Stimulated activated CD8-positive, alpha-beta memory T cell treated with anti-CD3 and anti-CD28 coated beads, Interleukin-4, amount 100 ng/mL, for 1 hour (primary cell): Measurements from ENCODE around the gene LHX1.

ENCODE experiments used
- DNase-seq, 2 donors: peaks; one replicate each; pipeline ENCODE4 v3.0.0-alpha.2; 2020; ENCODE audit warnings: low read depth in 2 of 2, low spot score in 1 of 2

Gene LHX1

DNA sequence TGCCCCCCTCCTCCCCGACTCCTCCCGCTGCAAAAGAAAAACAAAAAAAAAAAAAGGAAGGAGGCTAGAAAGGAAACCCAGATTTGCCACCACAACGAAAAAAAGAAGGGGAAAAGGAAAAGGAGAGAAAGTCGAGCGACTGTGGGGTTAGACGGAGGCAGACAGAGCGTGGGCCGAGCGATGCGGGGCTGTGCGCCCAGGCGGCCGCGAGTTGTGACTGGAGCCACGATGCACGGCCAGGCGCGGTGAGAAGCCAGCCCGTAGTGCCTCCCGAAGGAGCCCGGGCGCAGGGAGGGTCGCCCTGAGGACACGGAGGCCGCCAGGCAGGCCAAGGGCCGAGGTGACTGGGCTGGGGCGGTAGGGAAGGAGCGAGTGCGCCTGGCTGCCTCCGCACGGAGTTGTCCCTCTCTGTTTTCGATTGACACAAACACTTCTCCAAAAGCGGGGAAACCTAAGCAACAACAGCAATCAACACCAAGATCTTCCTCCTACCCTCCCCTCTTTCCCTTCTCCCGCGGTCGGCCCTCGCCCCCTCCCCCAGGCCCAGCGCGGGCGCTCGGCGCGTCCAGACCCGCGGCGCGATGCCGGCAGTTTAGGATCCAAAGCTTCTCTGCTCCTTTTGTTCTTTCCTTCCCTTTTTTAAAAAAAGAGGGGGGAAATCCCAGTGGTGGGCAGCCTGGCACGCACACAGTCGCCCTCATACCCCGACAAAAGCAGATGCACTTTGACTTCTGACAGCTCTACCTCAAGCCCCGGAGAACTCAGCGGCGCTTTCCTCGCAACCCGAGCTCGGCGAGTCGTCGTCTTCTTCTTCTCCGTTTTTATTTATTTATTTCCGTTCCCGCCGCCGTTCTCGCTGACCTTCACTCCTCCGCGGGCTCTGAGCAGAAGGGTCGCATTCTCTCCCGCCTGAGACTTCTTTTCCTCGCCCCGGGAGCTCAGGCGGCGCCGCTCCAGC, at the start of gene LHX1:
Gene LHX1 (plus strand): TSS at position 475 of the 958 bp plus-strand sequence. CDS start 723 bp downstream, outside the sequence.
- no peak for DNase-seq

DNA sequence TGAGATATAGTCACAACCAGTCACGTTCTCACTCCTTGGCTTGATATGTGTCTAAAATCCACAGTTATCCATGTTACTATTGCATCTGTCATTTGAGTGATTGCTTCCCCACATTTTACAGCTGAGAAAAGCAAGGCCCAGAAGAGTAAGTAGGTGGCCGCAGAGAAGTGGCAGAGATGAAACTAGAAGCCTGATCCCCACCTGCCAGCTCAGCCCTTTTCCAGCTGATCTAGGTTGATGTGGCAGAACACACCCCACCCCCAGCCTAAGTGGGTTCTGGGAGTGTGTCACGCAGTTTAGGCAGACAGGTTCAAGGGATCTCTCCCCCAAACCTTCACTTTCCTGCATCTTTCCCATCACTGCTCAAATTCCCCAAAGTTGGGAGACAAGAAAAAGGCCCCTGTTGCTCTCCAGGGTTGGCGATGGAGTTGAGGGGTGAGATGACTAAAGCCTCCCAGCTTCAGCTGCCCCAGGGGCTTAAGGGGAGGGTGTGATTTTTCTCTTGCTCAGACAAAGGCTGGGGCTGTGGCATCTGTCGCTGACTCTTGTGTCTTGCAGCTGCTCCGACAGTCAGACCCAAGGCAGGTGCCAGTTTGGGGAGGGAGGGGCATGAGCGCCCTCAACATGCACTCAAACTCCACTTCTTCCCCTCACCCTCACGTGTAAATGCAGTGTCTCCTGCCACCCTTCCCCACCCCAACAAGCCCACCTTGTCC, 48.9 kb upstream of the LHX1 start:
- no peak for DNase-seq

DNA sequence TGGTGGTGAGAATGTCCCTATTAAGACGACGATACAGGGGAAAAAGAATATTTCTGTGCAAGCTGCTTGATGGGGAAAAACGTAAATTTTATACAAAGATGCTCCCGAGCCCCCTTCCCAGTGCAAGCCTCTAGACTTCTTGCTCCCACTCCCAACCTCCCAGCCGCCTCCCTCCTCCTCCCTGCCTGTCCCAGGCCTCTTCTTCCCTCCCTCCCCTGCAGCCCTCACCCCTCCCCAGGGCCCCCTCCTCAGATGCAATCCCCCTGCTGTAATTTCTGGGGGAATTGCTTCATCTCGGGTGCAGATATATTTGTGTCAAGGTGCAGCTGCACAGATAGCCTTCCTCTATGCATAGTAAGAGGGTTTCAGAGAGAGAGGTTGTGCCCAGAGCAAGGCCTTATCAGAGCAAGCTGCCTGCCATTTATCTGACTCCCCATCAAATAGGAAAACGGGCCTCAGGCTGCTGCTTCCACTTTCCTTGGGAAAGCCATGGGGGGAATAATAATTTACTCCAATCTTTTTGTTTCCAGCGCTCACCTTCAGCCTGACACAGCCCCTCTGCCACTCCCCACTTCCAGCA, 47.4 kb upstream of the LHX1 start:
- DNase-seq = no peak

DNA sequence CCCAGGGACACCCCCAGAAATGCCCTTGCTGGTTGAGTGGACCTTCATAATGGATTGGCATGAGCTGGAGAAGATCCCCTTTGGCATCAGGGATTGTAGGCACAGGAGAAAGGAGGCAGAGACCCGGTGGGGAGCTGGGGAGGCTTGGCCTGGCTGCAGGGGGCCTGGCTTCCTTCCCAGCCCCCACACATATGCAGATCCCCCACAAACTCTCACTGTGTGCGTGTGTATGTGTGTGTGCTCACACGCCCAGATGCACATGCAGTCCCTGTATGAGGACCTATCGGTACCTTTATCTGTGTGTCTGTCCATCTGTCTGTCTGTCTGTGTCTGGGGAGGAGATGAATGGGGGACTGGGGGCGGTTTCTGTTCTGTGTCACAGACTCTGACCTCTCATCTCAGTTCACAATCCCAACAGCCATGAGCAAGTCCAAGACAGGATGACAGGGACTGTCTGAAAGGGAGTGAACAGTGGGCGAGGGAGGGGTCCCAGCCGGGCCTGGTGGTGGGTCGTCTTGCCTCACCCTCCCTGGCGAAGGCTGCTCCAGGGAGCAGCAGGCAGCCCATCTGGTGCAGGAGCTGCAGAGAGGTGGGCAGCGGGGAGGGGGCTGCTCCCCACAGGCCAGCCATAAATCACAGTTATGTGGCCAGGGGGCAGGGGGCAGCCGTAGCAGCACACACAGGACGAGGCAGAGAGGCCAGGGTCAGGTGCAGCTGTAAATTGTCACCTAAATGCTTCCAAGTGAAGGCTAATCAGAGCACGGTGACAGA, 46.7 kb upstream of the LHX1 start:
- DNase-seq = no peak

DNA sequence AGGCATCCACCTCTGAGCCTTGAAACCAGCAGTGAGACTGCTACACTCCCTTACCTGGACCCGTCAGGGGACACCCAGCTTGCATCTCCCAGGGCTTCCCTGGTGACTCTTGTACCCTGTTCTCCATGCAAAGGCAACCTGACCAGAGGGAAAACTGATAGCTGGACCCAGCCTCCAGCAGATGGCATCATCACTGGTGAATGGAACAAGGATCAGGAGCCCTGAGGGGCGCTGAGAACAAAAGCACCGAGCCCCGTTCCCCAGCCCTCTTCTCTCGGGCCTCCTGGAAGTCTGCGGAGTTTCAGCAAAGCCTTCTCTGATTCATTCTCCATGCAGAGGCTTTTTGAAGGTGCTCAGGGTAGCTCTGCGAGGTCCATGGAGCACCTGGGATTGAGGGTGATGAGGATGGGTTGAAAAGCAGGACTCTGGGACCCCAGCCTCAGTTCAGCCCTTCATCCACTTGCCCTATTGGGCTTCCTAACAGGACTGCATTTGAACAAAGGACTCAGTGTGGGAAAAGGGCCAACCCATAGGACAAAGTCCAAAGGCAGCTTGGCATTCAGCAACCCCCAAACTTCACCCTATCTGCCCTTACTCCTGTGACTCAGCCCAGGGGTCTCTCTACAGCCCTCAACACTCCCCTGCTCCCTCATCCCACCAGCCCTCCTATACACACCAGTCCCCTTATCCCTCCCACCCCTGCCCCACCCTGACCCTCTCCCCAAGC, 45.0 kb upstream of the LHX1 start:
- no peak for DNase-seq

DNA sequence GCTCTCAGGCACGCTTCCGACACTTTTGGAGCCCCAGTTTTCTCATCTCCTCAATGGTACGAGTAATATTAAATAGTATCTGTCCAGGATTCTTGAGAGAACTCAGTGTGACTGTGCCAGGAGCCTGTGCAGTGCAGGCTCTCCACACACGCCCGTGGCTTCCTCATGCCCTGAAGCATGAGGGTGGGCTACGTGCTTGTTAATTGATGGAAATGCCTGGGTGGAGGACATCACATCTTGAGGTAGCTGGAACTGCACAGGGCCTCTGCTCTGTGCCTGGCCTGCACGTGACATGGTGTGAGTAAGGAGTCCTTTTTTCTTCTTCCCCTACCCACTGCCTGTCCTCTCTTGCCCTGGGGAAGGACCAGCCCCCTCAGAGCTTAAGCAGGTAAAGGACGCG, 43.1 kb upstream of the LHX1 start:
- no peak for DNase-seq

DNA sequence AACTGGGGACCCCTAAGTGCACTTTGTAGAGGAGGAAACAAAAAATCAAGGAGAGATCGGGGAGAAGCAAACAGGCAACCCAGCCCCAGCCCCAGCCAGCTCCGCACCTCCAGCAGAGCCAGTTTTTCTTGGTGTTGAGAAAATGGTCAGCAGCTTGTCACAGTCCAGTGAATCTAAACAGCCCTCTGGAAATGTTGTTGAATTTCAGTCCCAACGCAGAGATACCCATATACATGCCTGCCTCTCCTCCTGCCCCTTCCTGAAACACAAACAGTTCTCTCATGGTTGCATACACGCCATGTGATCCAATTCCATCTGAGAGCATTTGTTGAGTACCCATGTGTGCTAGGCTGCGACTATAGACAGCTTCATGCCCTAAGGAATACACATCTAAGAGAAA, 42.4 kb upstream of the LHX1 start:
- no peak for DNase-seq

DNA sequence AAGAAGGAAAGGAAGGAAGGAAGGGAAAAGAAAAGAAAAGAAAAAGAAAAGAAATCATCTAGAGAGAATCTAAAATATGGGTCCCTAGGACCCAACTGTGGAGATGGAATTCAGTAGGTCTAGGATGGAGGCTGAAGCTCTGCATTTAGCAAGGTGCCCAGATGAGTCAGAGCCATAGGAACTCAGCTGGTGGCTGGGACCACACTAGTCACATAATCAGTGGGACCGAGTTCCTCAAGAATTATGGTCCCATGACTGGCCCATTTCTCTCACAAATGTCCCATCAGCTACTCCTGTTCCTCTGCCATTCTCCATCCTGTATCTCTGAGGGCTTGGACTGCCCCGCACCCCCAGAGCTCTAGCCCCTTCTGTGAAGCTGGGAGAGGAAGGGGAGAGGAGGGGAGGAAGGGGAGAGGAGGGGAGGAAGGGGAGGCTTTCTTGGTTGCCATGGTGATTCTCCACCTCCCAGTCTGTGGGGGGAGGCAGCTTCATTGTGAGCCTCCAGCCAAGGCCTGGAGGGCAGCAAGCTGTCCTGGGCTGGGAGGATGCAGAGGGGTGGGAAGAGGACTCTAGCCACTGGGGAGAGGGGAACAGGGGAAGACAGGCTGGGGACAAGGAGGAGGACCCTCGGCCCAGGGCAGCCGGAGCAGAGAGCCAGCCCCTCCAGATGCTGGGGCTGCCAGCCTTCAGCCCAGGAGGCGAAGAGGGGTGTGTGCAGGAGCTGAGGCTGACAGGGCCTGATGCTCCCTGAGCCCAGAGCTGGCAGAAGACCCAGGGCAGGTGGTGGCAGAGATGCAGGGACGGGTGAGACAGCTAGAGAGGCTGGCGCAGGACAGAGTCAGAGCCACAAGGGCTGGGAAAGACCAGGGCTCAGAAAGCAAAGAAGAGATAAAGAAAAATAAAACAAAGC, 37.8 kb upstream of the LHX1 start:
- DNase-seq = no peak

DNA sequence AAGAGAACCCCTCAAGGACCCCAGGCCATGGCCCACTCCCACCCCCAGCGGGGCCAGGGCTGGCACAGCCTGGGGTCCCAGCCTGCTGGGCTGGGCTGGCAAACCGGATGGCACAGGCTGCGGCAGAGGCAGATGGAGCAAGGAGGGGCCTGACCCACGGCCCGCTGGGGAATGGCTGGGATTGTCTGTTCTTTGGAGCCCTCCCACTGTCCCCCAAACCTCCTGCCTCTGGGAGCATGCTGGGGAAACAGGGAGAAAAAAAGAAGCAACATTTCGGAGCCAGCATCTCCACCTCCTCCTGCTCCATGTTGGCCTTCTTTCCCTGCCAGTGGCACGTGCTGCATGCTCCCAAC, 37.1 kb upstream of the LHX1 start:
- no peak for DNase-seq

DNA sequence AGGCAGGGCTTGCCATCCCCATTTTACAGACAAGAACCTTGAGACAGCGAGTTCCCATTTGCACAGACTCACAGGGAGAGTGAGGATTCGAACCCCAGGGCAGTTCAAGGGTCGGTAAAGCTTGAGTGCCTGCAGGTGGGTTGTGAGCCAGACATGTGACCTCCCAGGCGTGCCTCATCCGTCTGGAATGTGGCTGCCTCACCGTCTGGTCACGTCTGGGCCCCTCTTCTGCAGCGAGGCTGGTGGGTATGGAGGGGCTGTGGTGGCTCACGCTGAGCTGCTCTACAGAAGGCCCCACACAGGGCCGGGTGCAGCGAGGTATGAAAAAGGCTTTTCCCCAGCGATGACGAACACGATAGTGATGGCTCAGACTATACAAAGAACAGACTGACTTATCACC, 35.8 kb upstream of the LHX1 start:
- no peak for DNase-seq

DNA sequence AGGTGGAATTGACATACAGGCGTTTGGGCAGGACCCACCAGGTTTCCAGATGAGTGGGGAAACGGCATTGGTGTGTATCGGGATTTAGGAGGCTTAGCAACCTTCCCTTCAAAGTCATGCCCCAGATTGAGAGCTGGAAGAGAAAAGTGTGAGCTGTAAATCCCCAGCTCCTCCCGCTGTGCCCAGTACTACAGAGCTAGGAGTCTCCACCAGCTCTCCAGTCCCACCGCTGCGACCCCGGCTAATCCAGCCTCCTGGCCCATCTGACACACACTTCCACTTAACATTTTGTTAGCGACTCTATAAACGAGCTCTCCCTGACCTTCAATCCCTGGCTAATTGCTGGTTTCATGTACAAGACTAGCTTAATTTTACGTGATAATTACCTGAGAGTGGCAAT, 29.9 kb upstream of the LHX1 start:
- DNase-seq = no peak

DNA sequence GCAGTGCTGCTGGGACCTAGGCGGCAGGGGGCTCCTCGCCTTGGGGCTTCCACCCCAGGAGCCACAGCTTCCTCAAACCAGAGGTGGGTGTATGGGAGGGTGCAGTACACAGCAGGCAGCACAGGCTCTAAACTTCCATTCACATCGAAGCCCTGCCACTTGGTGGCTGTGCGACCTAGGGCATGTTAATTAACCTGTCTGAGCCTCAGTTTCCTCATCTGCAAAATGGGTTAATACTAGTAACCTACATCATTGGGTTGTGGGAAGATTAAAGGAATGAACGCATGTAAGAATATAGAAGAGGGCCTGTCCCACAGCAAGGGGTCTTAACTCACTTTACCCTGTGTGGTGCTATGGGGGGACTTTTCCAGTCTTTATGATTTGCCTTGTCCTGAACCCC, 26.8 kb upstream of the LHX1 start:
- DNase-seq = no peak

DNA sequence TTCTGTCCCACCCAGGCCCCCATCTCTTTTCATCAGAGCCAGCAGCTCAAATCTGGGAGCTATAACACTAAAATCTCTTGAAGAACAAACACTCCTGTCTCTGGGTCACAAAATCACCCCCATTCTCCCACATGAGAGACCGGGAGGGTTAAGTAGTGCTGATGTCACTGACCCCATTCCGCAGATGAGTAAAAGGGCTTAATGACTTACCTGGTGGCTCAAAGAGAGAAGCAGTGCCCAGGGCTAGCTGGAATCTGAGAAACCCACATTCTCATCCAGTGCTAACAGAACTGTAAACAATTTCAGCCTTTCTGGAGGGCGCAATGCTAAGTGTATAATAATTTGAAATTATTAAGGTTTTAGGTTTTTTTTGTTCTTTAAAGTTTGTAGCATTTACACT, 26.3 kb upstream of the LHX1 start:
- no peak for DNase-seq

DNA sequence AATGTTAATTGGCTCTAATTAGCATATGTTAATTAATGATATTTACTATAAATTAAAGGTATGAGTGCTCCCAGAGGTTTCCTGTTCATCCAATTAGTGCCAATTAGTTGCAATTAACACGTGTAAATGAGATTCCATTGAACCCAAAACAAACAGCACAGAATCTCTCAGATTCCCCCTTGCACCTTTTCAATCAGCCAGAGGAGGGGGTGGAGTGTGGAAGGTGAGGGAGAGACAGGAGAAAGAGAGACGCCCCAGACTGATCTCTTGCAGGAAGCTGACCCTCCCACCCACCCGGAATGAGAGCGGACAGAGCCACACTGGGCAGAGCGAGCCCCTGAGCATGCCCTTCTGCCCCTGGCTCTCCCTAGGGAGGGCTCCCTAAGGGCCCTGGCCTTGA, 24.1 kb upstream of the LHX1 start:
- no peak for DNase-seq

DNA sequence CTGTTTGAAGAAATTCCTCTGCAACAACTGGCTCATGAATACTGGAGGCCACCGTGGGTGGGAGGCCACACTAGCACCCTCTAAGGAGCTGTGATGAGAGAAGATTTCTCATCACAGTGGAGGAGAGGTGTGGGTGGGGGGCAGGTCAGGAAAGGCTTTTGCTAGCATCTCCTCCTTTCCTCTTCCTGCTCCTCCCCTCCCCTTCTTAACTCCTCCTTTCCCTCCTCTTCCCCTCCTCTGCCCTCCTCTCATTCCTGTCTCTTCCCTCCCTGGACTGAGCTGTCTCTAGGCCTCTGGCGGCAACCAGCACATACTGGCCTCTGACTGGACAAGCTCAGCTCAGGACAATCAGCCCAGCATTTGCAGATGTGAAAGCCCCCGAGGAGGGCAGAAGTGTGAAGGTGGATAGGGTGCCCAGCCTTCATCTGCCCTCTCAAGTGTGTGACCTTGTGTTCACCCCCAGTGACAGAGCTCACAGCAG, 19.0 kb upstream of the LHX1 start:
- DNase-seq = no peak

DNA sequence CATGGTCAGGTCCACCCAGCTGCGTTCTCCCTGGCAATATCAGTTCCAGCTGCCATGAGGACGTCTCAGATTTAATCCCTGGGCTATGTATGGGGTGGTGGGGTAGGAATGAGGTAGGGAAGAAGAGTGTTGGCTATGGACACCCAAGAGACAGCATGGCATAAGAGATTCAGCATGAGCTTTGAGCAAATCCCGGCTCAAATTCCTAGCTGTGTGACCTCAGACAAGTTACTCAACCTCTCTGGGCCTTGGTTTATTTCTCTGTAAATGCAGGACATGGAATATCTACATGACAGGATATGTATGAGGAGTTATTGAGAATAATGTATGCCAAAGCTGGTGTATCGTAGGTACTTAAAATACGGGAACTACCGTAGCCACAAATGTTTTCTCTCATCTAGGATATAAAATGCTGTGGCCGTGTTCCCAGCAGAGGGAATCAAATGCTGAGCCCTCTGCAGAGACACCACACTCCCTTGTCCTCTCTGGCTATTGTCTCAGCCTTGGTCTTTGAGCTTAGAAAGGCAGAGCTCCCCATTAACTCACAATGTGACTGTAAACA, 17.8 kb upstream of the LHX1 start:
- no peak for DNase-seq

DNA sequence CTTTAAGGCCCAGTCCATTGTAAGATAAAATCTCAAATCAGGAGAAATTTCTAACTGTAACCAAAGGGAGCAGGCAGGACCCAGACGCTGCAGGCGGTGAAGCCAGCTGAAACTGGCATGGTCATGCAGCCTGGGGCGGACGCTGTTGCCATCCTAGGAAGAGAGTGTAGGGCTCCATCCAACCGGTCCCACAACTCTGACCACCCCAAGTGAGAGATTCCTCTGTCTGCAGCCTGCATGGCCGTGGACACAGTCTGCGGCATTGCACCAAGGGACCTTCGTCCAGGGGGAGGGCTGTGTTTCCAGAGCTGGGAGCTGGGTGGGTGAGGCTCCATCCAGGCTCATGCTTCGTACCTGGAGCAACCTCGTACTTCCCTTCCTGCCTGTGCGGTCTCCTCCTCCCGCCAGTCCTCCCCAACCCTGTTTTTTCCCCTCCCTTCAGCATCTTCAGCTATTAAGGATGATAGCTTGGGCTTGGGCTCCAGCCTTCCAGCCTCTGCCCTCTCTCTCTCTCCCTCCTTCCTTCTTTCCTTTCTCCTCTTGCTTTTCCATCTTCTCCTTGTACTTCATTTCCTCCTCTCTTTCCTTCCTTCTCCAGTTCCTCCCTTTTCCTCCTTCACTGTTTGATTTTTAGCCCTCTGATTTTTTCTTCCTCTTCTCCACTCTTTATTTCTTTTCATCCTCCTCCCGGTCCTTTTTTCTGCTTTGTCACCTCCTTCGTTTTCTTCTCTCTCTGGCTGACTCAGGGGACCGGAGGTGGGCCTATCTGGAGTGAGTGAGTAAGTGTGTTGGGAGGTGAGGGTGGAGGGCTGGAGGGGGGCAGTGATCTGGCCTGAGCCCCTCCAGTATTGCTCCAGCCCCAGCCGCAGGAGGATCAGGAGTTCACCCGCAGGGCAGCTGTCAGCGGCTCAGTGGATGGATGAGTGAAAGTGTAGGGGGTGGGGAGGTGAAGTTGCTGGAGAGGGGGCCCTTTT, 17.0 kb upstream of the LHX1 start:
- no peak for DNase-seq
